Muscle of back (tissue), 11 donors: ENCODE data around the gene ARHGEF28. TPM values are rescaled to one million over a fixed set of nuclear protein-coding genes. Genes with fewer than 3 reads are reported as not detected.

ENCODE experiments used
- DNase-seq, 3 donors: peaks; one replicate each; pipeline versions ENCODE4 v3.0.0 to v3.0.0-alpha.2; 2013
- polyA plus RNA-seq, 10 donors: library from polyadenylated mRNA; unstranded; fragments of 120-200 nt; gene quantifications; one replicate each; pipeline ENCODE4 v1.2.1, GENCODE V29; 2013; ENCODE audit not compliant: insufficient read length in 10 of 10

Gene ARHGEF28
- polyA plus RNA-seq, 10 donors: 2.3 to 5.8 (median 4.0) TPM

- DNase-seq: no peak
These were observed 2.9 kb upstream of the ARHGEF28 start for GRCh38 chr5:73623060-73623459.

- no peak for DNase-seq
These were observed 2.0 kb upstream of the ARHGEF28 start for GRCh38 chr5:73623901-73624404.

GRCh38 chr5:73624888-73625287 lies 1.1 kb upstream of the ARHGEF28 start:
- no peak for DNase-seq

- DNase-seq: peak in 2 of 3 donors; percentile 4 to 36
These were observed 538 bp upstream of the ARHGEF28 start for GRCh38 chr5:73625372-73625943.

GRCh38 chr5:73626814-73627313 lies 868 bp downstream of the ARHGEF28 start:
- DNase-seq: no peak

- no peak for DNase-seq
These were observed 3.5 kb downstream of the ARHGEF28 start for GRCh38 chr5:73629456-73629855.

GRCh38 chr5:73630765-73631164 lies 4.8 kb downstream of the ARHGEF28 start:
- no peak for DNase-seq

GRCh38 chr5:73631500-73631899 lies 5.5 kb downstream of the ARHGEF28 start:
- no peak for DNase-seq

GRCh38 chr5:73633060-73633459 lies 7.1 kb downstream of the ARHGEF28 start:
- DNase-seq: no peak

- DNase-seq: no peak
These were observed 10.4 kb downstream of the ARHGEF28 start for GRCh38 chr5:73636408-73636807.

- DNase-seq: no peak
These were observed 11.6 kb downstream of the ARHGEF28 start for GRCh38 chr5:73637565-73637964.

- DNase-seq: peak in 1 of 3 donors; percentile 55
These were observed 12.5 kb downstream of the ARHGEF28 start for GRCh38 chr5:73638344-73639095.

GRCh38 chr5:73640861-73641320 lies 14.9 kb downstream of the ARHGEF28 start:
- peak in 1 of 3 donors; percentile 21 for DNase-seq

GRCh38 chr5:73641811-73642210 lies 15.8 kb downstream of the ARHGEF28 start:
- DNase-seq: no peak

GRCh38 chr5:73642344-73642743 lies 16.3 kb downstream of the ARHGEF28 start:
- no peak for DNase-seq

GRCh38 chr5:73644385-73644963 lies 18.5 kb downstream of the ARHGEF28 start:
- DNase-seq: no peak

- DNase-seq: no peak
These were observed 21.7 kb downstream of the ARHGEF28 start for GRCh38 chr5:73647721-73648120.

GRCh38 chr5:73648515-73648914 lies 22.5 kb downstream of the ARHGEF28 start:
- DNase-seq: no peak

GRCh38 chr5:73649926-73650325 lies 23.9 kb downstream of the ARHGEF28 start:
- no peak for DNase-seq

GRCh38 chr5:73652391-73652790 lies 26.4 kb downstream of the ARHGEF28 start:
- DNase-seq: no peak

- DNase-seq: no peak
These were observed 28.3 kb downstream of the ARHGEF28 start for GRCh38 chr5:73654171-73654811.

GRCh38 chr5:73654819-73655318 lies 28.9 kb downstream of the ARHGEF28 start:
- DNase-seq: no peak
